SW 1271 (cell line): ENCODE results near the gene SLU7.
"Not testable (repeated sequence)": the region's sequence is repeated elsewhere in the genome, so short reads cannot be mapped to it uniquely, and the experiment has no call there.

Experiments used
- DNase-seq, 2 experiments: peaks; one replicate each; lab custom pipeline; 2025; lab: John Stamatoyannopoulos, UW

SLU7 gene

DNA sequence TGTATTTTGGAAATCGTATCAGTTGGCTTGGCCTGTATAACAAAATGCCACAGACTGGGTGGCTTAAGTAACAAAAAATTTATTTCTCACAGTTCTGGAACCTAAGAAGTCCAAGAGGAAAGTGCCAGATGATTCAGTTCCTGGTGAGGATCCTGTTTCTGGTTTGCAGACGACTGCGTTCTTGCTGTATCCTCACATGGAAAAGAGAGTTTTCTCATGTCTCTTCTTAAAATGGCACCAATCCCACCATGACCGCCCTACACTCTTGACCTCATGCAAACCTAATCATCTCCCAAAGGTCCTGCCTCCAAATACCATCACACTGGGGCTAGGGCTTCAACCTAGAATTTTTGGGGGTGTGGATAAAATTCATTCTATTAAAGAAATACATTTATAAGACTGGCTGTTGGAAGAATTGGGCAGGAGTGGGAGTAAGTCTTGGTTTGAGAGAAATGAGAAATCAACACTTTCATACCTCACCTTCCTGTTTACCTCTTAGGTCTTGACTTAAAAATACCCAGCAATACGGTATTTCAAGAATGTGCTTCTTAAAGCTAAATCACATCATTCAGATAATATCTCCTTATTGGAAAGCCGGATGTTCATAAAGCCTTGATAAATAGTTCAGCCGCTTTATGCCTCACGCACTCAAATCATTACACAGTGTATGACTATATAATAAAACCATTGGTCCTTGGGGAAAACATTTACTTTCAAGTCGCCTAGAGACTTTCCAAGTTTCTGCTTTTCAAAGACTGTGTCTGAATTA lies 31.5 kb upstream of the SLU7 start:
- DNase-seq, result no peak

DNA sequence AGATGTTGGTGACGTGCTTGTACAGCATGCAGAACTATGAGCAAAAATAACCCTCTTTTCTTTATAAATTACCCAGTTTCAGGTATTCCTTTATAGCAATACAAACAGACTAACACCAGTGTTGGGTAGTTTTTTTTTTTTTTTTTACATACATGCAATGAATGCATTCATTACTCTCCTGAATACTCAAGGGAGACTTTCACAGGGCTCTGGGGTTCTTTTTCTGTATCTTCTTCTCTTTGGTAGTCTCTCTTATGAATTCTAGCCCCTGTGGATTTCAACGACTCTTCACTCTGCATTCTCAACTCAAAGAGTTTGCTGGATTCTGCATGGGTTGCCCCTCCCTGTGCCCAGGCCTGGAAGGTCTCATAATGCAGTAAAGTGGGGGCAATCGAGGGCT lies 30.6 kb upstream of the SLU7 start:
- no peak for DNase-seq

DNA sequence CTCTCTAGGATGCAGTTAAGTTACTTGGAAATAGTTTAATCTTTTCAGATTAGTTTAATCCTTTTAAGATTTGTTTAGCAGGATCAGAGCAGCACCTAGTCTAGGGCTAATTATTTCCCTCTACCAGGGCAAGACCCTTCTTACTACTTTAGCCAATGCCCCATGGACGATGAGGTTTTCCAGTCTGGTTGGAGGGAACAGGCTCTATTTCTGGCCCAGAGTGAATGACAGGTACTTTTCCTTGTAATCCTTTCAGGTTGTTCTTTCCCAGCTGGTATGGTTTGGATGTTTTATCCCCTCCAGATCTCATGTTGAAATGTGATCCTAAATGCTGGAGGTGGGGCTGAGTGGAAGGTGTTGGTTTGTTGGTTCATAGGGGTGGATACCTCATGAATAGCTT lies 30.0 kb upstream of the SLU7 start:
- DNase-seq, result no peak

DNA sequence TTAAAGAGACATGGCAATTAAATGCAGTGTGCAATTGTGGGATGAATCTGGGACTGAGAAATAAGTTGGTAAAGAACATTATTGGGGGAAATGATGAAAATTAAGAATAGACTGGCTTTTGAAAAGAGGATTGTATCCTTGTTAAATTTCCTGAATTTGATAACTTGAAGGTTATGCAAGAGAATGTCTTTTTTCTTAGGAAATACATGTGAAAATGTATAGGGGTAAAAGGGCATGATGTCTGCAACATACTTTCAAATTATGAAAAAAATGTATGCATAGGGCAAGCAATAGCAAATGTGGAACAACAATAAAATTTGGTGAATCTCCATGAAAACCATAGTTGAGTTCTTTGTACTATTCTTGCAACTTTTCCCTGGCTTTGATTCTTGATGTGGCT lies 26.9 kb upstream of the SLU7 start:
- no peak for DNase-seq

DNA sequence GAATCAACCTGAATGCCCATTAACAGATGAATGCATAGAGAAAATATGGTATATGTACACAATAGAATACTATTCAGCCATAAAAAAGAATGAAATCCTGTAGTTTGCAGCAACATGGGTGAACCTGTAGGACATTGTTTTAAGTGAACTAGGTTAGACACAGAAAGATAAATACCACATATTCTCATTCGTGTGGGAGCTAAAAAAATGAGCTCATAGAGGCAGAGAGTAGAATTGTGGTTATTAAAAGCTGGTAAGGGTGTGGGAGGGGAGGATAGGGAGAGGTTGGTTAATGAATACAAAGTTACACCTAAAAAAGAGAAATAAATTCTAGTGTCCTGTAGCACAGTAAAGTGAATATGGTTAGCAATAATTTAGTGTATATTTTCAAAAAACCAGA lies 26.3 kb upstream of the SLU7 start:
- DNase-seq, result no peak

DNA sequence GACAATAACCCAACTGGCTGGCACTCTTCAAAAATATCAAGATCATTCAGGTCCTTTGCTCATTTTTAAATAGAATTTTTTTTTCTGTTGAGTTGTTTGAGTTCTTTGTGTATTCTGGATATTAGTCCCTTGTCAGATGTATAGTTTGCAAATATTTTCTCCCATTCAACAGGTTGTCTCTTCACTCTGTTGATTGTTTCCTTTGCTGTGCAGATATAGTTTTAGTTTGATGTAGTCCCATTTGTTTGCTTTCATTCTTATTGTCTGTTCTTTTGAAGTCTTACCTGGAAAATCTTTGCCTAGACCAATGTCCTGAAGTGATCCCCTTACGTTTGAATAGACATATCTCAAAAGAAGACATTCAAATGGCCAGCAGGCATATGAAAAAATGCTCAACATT lies 25.5 kb upstream of the SLU7 start:
- no peak for DNase-seq

DNA sequence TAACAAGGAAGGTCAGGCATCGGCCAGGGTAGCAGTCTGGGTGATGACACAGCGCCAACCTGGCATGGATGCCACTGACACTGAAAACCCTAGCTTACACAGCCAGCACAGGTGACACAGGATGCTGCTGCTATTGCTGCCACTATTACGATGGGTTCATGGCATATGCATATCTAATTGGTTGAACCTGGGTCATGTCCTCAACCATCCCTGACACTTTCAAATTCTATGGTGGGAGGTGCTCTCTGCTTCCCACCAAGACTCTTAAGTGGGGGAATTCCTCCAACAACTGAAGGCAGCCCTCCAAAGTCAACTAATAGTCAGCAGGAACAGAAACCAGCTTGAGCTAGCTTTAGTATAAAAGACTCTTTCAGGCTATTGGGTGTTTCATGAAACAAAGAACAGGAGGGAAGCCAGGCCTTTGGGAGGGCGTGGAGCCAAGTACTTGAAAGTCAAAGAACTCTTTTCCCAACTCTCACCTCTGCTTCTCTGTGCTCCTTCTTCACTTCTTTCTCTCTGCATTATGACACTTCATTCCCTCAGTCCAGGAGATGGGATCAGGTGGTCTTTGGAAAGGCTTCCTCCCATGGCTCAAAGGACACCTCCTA lies 24.0 kb upstream of the SLU7 start:
- DNase-seq, result no peak

DNA sequence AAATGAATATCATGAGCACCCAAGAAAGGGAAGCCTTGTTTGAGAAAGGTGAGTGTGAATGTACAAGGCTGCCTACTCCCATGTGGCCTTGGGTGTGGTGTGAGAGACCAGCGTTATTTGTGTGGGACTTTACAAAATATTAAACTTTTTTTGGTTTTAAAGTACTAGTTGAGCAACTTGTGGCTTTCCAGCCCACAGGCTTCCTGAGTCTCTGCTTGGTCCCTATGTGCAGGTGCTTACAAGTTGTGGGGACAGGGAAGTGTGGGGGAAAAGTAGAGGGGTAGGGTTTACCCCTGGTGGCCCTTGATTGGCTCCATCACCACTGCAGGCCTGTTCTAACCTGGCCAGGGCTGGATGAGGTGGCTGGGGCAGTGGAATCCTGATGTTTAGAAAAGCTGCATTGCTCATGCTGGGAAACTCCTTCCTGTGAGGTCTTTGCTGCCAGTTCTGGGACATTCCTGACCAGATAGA lies 22.5 kb upstream of the SLU7 start:
- no peak for DNase-seq

DNA sequence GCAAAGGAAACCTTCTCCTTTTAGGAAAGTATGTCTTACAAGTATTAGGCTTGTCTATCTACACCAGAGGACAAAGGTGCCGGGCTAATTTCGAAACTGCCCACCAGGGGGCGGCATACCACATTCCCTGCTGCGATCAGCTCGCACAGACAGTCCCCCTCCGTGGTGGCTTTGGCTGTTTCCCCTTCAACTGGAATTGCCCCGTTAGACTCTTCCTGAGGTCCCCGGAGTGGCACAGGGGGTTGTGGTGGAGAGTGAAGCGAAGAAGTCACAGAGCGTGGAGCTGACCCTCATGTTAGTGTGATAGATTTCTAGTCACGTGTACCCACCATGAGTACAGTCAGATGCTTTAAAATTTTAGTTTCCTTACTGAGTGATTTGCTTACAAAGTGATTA lies 20.3 kb upstream of the SLU7 start:
- DNase-seq, result peak in 1 of 2 experiments; percentile 78

DNA sequence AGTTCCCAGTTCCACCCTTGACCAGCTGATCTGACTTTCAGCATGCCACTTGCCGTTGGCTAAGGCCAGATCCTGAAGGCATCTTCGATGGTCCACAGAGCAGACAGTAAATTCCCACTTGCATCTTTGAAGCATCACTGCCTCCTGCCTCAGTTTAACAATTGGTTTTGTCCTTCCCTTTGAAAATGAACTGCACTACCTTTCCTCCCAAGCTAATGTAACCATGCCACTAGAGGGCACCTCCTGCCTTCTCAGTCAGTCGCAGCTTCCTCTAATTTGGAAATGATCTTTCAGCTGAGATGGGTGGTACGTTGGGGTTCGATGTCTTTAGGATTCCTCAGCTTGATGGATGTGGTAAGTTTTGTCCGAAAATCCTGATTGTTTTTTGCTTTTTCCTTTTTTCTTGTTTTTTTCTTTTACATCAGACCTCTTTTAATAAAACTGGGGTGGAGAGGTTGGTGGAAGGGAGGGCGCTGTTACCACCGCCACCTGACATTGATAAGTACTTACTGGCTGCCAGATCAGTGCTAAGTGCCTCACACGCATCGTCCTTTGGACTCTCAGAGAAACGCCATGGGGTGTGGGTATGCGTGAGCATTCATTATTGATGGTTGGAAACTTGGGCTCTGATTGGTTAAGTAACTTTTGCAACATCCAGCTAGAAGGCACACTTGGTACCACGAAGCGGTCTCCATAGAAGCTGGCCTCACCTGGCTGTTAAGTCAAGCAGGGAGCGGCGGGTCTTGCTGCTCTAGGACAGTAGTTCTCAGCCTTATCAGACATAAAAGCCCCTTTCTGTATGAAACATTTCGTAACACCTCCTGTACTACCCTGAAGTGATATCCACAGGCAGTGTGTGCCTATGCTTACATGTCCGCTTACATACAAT lies 19.7 kb upstream of the SLU7 start:
- DNase-seq, result peak in 1 of 2 experiments; percentile 61

DNA sequence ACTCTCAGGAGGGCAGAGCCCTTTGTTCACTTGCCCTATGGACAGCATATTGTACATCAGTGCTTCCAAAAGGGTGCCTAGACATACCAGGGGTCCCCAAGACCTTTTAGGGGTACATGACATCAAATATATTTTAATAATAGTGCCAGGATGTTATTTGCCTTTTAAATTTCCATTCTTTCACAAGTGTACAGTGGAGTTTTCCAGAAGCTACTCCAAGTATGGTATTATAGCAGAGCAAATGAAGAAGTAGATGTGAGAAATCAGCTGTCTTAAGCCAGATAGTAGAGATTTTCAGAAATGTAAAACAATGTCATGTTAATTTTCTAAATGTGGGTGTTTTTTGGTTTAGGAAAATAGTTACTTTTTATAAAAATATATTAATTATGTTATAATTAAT lies 18.4 kb upstream of the SLU7 start:
- no peak for DNase-seq

DNA sequence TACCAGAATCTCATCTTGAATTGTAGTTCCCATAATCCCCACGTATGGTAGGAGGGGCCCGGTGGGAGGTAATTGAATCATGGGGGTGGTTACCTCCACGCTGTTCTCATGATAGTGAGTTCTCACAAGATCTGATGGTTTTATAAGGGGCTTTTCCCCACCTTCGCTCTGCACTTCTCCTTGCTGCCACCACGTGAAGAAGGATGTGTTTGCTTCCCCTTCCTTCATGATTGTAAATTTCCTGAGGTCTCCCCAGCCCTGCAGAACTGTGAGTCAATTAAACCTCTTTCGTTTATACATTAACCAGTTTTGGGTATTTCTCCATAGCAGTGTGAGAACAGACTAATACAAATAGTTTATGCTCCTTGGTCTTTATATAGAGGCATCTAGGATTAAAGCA lies 17.8 kb upstream of the SLU7 start:
- DNase-seq, result not testable (repeated sequence)

DNA sequence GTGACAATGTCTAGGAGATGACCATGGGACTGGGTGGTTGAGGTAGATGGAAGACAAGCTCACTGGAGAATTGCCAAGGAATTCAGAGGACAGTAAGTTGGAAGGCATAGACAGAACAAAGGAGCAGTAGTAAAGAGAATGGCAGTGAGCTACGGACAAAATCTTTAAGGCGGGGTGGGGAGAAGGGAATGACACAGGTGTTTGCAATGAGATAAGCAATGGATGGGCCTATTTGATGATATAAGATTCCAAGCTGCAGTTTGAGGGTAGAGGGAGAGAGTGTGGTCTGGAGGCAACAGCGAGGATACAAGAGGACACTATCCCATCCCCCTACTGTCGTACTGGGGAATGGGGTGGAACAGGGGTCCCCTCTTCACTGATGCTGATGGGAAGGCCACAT lies 17.1 kb upstream of the SLU7 start:
- DNase-seq, result no peak

DNA sequence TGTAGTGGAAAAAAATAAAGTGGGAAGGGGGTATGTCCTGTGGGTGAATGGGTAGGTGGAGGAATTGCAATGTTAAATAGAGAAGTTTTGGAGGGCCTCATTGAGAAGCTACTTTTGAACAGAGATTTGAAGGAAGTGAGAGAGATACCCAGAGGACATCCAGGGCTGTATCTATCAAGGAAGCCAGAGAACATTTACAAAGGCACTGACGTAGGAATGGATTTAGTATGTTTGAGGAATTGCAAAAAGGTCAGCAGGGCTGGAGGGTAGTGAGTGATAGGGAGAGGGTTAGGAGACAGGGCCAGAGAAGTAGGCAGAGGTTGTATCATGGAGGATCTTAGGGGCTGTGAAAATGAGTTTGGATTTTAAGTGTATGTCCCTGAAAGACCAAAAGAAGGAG lies 16.7 kb upstream of the SLU7 start:
- no peak for DNase-seq

DNA sequence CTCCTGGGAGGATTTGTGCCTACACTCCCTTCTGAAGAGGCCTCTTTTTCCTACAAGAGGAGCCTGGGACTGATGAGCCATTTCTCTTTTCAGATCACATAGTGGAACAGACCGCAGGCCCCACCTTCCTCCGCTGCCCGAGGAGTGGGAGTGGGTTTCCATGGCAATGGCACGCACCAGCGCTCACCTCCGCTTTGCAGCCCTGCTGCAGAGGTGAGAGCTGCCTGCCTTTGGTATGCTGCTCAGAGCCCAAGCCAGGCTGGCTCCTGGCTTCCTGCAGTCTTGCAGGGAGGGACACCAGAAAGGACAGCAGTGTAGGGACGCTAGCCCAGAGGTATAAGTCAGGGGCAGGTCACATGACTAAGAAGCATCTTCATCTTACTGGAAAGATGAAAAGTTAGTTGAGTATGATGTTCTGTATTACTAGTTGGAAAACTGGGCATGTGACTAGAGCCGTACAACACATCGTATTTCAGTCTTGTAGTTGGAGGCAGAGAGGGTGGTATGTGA lies 15.2 kb upstream of the SLU7 start:
- DNase-seq, result no peak

DNA sequence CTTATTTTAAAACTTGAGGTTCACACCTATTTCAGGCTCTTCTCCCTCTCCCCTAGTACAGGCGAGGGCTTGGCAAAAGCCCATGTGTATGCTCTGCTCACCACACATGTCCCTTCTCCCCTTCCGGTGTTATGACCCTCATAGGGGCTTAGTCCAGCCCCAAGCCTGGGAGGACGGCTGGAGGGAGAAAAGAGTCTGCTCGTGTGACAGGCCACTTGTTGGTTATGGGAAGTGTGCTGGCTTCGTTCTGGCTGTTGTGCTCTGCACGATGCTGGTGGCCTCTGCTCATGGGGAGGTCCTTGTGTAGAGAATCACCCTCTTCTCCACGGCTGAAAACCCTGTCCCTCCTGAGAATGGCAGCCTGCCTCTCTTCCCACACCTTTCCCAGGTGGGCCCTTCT lies 13.9 kb upstream of the SLU7 start:
- DNase-seq, result no peak

DNA sequence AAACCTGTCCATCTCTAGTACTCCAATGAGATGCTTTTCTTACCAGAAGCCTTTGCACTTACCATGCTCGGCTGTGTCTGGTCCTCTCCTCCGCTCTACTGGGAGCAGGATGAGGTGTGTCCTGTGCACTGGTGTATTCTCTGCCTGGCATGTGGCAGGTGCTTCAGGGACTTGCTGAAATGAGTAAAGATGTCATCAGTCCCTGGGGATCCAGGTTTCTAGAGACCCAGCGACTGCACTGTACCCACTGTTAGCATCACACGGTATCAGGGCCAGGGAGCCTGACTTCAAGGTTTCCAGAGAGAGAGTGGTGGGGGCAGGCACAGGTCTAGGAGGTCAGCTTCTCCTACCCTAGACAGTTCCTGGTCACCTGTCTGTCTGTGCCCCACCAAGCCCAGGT lies 13.3 kb upstream of the SLU7 start:
- no peak for DNase-seq

DNA sequence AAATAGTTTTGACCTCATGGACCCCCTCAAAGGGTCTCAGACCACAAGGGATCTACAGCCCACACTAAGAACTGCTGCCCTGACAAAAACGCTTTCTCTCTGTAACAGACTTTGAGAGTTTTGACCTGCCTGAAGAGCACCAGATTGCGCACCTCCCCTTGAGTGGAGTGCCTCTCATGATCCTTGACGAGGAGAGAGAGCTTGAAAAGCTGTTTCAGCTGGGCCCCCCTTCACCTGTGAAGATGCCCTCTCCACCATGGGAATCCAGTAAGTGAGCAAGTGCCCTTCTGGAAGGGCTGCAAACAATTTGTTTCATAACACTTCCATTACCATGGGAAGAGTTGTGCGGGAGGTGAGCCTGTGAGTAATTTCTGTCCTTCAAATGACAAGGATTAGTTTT lies 8.7 kb upstream of the SLU7 start:
- DNase-seq, result no peak

DNA sequence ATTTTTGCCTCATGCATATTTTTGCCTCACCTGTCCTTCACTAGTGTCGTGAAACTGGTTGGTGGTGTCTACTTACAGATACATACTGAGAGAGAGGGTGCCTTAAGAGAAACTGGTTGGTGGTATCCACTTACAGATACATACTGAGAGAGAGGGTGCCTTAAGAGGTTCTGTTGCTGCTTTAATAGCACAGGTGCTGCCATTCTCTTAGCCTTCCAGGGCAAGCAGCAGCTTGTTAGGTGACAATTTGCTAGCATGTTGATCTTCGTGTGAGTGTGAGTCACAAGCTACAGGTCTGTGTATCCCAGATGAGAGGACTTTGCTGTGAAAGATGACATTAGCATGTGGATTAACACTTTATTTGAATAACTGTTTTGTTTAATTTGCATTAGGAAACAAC lies 4.2 kb upstream of the SLU7 start:
- no peak for DNase-seq

DNA sequence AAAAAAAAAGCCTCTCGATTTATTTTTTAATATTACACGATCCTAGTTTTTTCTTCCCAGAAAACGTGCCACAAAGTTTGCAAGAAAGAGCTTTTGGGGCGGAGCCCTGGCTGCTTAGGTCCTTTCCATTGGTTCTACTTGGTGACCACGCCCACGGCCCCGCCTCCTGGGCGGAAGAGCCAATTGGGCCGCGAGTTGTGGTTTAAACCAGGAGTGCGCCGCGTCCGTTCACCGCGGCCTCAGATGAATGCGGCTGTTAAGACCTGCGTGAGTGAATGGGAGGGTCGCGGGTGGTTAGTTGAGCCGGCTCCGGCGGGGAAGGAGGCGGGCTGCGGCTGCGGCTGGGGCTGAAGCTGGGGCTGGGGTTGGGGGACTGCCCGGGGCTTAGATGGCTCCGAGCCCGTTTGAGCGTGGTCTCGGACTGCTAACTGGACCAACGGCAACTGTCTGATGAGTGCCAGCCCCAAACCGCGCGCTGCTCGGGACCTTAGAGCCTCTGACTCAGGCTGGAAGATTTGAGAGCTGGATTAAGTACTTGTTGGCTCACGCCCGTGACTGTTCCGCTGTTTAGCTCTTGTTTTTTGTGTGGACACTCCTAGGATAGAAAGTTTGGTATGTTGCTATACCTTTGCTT lies 2.9 kb upstream of the SLU7 start, which contains the start of gene PTTG1:
Gene PTTG1 (plus strand): TSS at position 231 of the 634 bp plus-strand sequence. CDS start 458 bp downstream, outside the sequence.
- peak; percentile 93 to 96 for DNase-seq

DNA sequence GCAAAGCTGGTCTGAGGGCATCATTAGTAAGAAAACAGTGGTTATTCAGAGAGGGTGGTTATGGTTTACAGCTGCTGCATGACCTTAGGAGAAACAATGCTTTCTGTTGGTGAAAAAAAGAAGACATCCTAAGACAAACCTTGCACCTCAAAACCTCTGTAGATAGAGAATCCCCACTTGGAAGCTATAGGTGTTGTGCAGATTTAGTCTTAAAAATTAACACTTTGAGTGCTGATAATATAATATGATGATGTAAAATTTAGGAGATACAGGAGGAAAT lies 1.4 kb upstream of the SLU7 start:
- no peak for DNase-seq
